IMR-90 (cell line): ENCODE results near the gene TRIM32. TPM values are rescaled to one million over a fixed set of nuclear protein-coding genes. Genes with fewer than 3 reads are reported as not detected.

Experiments
- ATAC-seq: fragments of 200-7000 bp; cut with Tn5 transposase; 2 replicates; pipeline ENCODE4 v1.9.1; 2020; ENCODE audit warnings: low read depth, mild to moderate bottlenecking, moderate library complexity
- BruUV-seq: library from RNA; stranded (reverse); fragments of 400-500 nt; replicated peaks from 2 replicates; lab custom pipeline; 2021; lab: Mats Ljungman, UMichigan
- CTCF ChIA-PET: fragments of 300-600 bp; formaldehyde crosslinking; extraction: SDS; loops from one replicate; lab custom pipeline; 2021; ENCODE audit warnings: antibody characterized with exemption; lab: Yijun Ruan, JAX
- POLR2A ChIA-PET: fragments of 300-600 bp; sonication (Branson Sonifier 250); formaldehyde crosslinking; loops from one replicate; lab custom pipeline; 2022; ENCODE audit warnings: antibody characterized with exemption; ENCODE audit not compliant: unreplicated experiment; lab: Charles Lee
- DNase-seq: peaks from one replicate; pipeline ENCODE4 v3.0.0; 2013
- H2AFZ ChIP-seq: replicated peaks from 2 replicates; pipeline ENCODE3; 2013; ENCODE audit warnings: low read length, mild to moderate bottlenecking; ENCODE audit not compliant: poor library complexity
- H2AK5ac ChIP-seq: 2 replicates; pipeline ENCODE4 v1.6.1; 2013; ENCODE audit warnings: low read depth, low read length, inconsistent platforms
- H2AK9ac ChIP-seq: replicated peaks from 2 replicates; pipeline ENCODE3; 2013; ENCODE audit warnings: mild to moderate bottlenecking, low read depth, low read length, moderate library complexity; ENCODE audit not compliant: poor library complexity
- H2BK120ac ChIP-seq: 2 replicates; pipeline ENCODE4 v1.6.1; 2013; ENCODE audit warnings: low read depth, low read length, inconsistent platforms
- H2BK15ac ChIP-seq: 3 replicates; pipeline ENCODE4 v1.6.1; 2013; ENCODE audit warnings: low read depth, low read length, inconsistent platforms
- H2BK20ac ChIP-seq: 2 replicates; pipeline ENCODE4 v1.6.1; 2013; ENCODE audit warnings: low read depth, mild to moderate bottlenecking, inconsistent platforms, low read length, moderate library complexity
- H2BK5ac ChIP-seq: 2 replicates; pipeline ENCODE4 v1.6.1; 2013; ENCODE audit warnings: mild to moderate bottlenecking, low read depth, low read length, inconsistent platforms; ENCODE audit not compliant: poor library complexity, severe bottlenecking
- H3K14ac ChIP-seq: replicated peaks from 2 replicates; pipeline ENCODE4 v1.6.1; 2013; ENCODE audit warnings: low read depth, low read length, inconsistent platforms
- H3K18ac ChIP-seq: 2 replicates; pipeline ENCODE4 v1.6.1; 2013; ENCODE audit warnings: low read depth, low read length, control low read depth
- H3K23ac ChIP-seq: 2 replicates; pipeline ENCODE4 v1.6.1; 2013; ENCODE audit warnings: low read depth, low read length, inconsistent platforms
- H3K27ac ChIP-seq: 2 replicates; pipeline ENCODE4 v1.5.1; 2013; ENCODE audit warnings: mild to moderate bottlenecking, control low read depth, low read length; ENCODE audit not compliant: insufficient read depth
- H3K27me3 ChIP-seq: 2 replicates; pipeline ENCODE4 v1.6.1; 2013; ENCODE audit warnings: low read length; ENCODE audit not compliant: control insufficient read depth, insufficient read depth
- H3K36me3 ChIP-seq: 2 replicates; pipeline ENCODE4 v1.6.1; 2013; ENCODE audit warnings: low read length, mixed read lengths; ENCODE audit not compliant: control insufficient read depth, insufficient read depth
- H3K4ac ChIP-seq: 2 replicates; pipeline ENCODE4 v1.6.1; 2013; ENCODE audit warnings: low read depth, low read length, inconsistent platforms
- H3K4me1 ChIP-seq: 2 replicates; pipeline ENCODE4 v1.6.1; 2013; ENCODE audit warnings: low read length, mixed read lengths; ENCODE audit not compliant: control insufficient read depth, insufficient read depth
- H3K4me2 ChIP-seq: 2 replicates; pipeline ENCODE4 v1.6.1; 2013; ENCODE audit warnings: low read depth, mild to moderate bottlenecking, control low read depth, low read length, moderate library complexity
- H3K4me3 ChIP-seq: 2 replicates; pipeline ENCODE4 v1.5.1; 2013; ENCODE audit warnings: low read depth, mild to moderate bottlenecking, control low read depth, low read length, moderate library complexity; ENCODE audit not compliant: insufficient read depth
- H3K56ac ChIP-seq: 2 replicates; pipeline ENCODE4 v1.6.1; 2013; ENCODE audit warnings: low read length, inconsistent platforms; ENCODE audit not compliant: insufficient read depth; ENCODE audit errors: extremely low read depth
- H3K79me1 ChIP-seq, 2 experiments: 2 replicates each; pipeline ENCODE4 v1.6.1; 2013; ENCODE audit warnings: low read length in 2 of 2, inconsistent platforms in 1 of 2, low read depth in 1 of 2
- H3K9ac ChIP-seq: 2 replicates; pipeline ENCODE4 v1.6.1; 2013; ENCODE audit warnings: low read depth, low read length, control low read depth
- H3K9me1 ChIP-seq: 2 replicates; pipeline ENCODE4 v1.6.1; 2013; ENCODE audit warnings: low read length, inconsistent platforms; ENCODE audit not compliant: insufficient read depth
- H3K9me3 ChIP-seq: 2 replicates; pipeline ENCODE4 v1.6.1; 2013; ENCODE audit warnings: low read length; ENCODE audit not compliant: control insufficient read depth, insufficient read depth
- H4K20me1 ChIP-seq: 2 replicates; pipeline ENCODE4 v1.6.1; 2013; ENCODE audit warnings: low read length, inconsistent platforms; ENCODE audit not compliant: insufficient read depth
- H4K5ac ChIP-seq: 2 replicates; pipeline ENCODE4 v1.6.1; 2013; ENCODE audit warnings: mild to moderate bottlenecking, low read depth, low read length, control low read depth
- H4K8ac ChIP-seq, 2 experiments: 2 replicates each; pipeline ENCODE4 v1.6.1; 2013; ENCODE audit warnings: low read depth in 2 of 2, low read length in 2 of 2, control low read depth in 1 of 2, inconsistent platforms in 1 of 2
- H4K91ac ChIP-seq: 2 replicates; pipeline ENCODE4 v1.6.1; 2013; ENCODE audit warnings: low read depth, low read length, inconsistent platforms; ENCODE audit not compliant: insufficient read depth
- CEBPB ChIP-seq: IDR thresholded peaks from 2 replicates; pipeline ENCODE4 v1.6.1; 2012; ENCODE audit warnings: low read depth, low read length, improper control_type of control experiment
- CHD1 ChIP-seq: IDR thresholded peaks from 2 replicates; pipeline ENCODE4 v1.6.1; 2012; ENCODE audit warnings: low read depth, low read length, improper control_type of control experiment
- FOS ChIP-seq: fragments of 150-350 bp; IDR thresholded peaks from 2 replicates; pipeline ENCODE4 v1.6.1; 2016; ENCODE audit warnings: low read depth, low read length
- MAZ ChIP-seq: IDR thresholded peaks from 2 replicates; pipeline ENCODE4 v1.6.1; 2012; ENCODE audit warnings: low read depth, mild to moderate bottlenecking, low read length, improper control_type of control experiment, moderate library complexity, borderline replicate concordance
- NFE2L2 ChIP-seq: fragments of 150-350 bp; IDR thresholded peaks from 2 replicates; pipeline ENCODE4 v1.6.1; 2016; ENCODE audit warnings: low read depth, mild to moderate bottlenecking, low read length
- POLR2A ChIP-seq: IDR thresholded peaks from 2 replicates; pipeline ENCODE4 v1.6.1; 2012; ENCODE audit warnings: mild to moderate bottlenecking, low read depth, low read length
- SMC3 ChIP-seq: fragments of 150-350 bp; IDR thresholded peaks from 2 replicates; pipeline ENCODE4 v1.6.1; 2016; ENCODE audit warnings: low read depth, mild to moderate bottlenecking, antibody characterized with exemption, low read length, moderate library complexity
- WGBS, 2 experiments: methylation state at CpG; one replicate each; pipeline versions ENCODE4 v1.1.5 to v1.1.7; 2013; ENCODE audit warnings: missing lambda C conversion rate in 2 of 2; ENCODE audit not compliant: insufficient read length in 1 of 2; ENCODE audit errors: extremely low coverage in 2 of 2; 5-methylcytosine and 5-hydroxymethylcytosine counted together
- dilution Hi-C: fragments of 300-500 bp; cut with HindIII; formaldehyde crosslinking; loops from one replicate; pipeline ENCODE4 v1.14.3; 2018; ENCODE audit warnings: low sequenced_read_pairs; ENCODE audit not compliant: unreplicated experiment
- in situ Hi-C: fragments of 300-500 bp; cut with MboI; formaldehyde crosslinking; loops from 3 replicates; pipeline ENCODE4 v1.14.3; 2019; ENCODE audit warnings: low sequenced_read_pairs, inconsistent platforms, mixed read lengths
- intact Hi-C: fragments of 100-400 bp; cut with micrococcal nuclease; formaldehyde crosslinking; loops from 2 replicates; pipeline ENCODE4 v1.10.0; 2022
- polyA plus RNA-seq, 3 experiments: library from polyadenylated mRNA; depleted of rRNA; stranded (reverse); fragments of >200 nt; gene quantifications; 2 replicates each; pipeline ENCODE4 v1.2.3, GENCODE V29; 2012; ENCODE audit warnings: low replicate concordance in 1 of 3
- total RNA-seq: library from RNA; depleted of rRNA; stranded (reverse); fragments of >200 nt; gene quantifications from 2 replicates; pipeline ENCODE4 v1.2.3, GENCODE V29; 2012

TRIM32 gene
- total and polyA plus RNA-seq, 2 of the 4 experiments (the other 2 are of a cell fraction): 12.8 to 31.0 TPM

DNA sequence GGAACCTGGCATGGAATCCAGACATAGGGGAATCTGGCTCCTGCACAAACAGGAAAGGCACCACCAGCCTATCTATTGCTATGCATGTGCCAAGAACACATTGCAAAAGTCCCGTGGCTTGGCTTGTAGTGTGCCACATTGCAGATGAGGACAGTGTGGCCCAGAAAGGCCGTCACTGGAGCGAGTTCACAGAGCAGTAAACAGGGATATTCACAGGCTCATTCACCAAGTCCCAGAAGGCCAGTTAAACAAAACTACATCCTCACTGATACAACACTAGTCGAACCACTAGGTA lies 39.6 kb upstream of the TRIM32 start:
- no peaks in the 10 kb centered on the region for H3K36me3 ChIP-seq
- ATAC-seq (no peak), DNase-seq (no peak)
- no peak overlapping the region for H3K14ac ChIP-seq
- no peaks in the 10 kb centered on the region for H3K9me3 ChIP-seq
- no peak overlapping the region for H2AK5ac ChIP-seq
- H2BK20ac ChIP-seq: no peak overlapping the region
- no peak overlapping the region for H2BK15ac ChIP-seq
- H3K56ac ChIP-seq: no peak overlapping the region
- in situ Hi-C loops: no loop called here
- H4K91ac ChIP-seq: no peak overlapping the region
- H3K4ac ChIP-seq: no peak overlapping the region
- H3K27me3 ChIP-seq: no peaks in the 10 kb centered on the region
- H3K4me1 ChIP-seq: peaks cover 4% of the 10 kb centered on the region
- no peak overlapping the region for H2BK120ac ChIP-seq
- H2BK5ac ChIP-seq: no peak overlapping the region
- H3K4me2 ChIP-seq: no peak overlapping the region
- H4K20me1 ChIP-seq: no peaks in the 10 kb centered on the region
- H3K9ac ChIP-seq: no peak overlapping the region
- no CpG with 5 or more reads among the region's 4 CpGs for WGBS, 2 experiments
- no peak overlapping the region for H2AK9ac ChIP-seq
- H3K23ac ChIP-seq: no peak overlapping the region
- ChIA-PET CTCF (no interaction called here), POLR2A (no interaction called here)
- H3K4me3 ChIP-seq: no peak overlapping the region
- BruUV-seq: no TSS peak
- no peaks in the 10 kb centered on the region for H3K9me1 ChIP-seq
- no peak overlapping the region for H3K27ac ChIP-seq
- dilution Hi-C loops: no loop called here
- no peaks in the 10 kb centered on the region for H3K79me1 ChIP-seq
- no peak overlapping the region for H4K8ac ChIP-seq
- no peak overlapping the region for H4K5ac ChIP-seq
- no peak for TF ChIP-seq SMC3
- no peak for TF ChIP-seq MAZ
- no peak for TF ChIP-seq NFE2L2
- no peak for TF ChIP-seq CEBPB
- TF ChIP-seq POLR2A: no peak
- no peak for TF ChIP-seq CHD1
- TF ChIP-seq FOS: no peak
- intact Hi-C loops: loop anchor here (1.0 to 10.0 kb wide), 5 partner anchors 58 to 1056 kb away; partner anchors contain the start of gene PAPPA
- H3K18ac ChIP-seq: no peak overlapping the region
- peak overlapping the region; percentile 28 for H2AFZ ChIP-seq
